HCT116 (cell line): ENCODE data around the gene RBM47. TPM values are rescaled to one million over a fixed set of nuclear protein-coding genes. Genes with fewer than 3 reads are reported as not detected.

ENCODE experiments used
- ATAC-seq: fragments of 200-7000 bp; cut with Tn5 transposase; 2 replicates; pipeline ENCODE4 v1.9.1; 2020; ENCODE audit warnings: mild to moderate bottlenecking, moderate library complexity
- BruUV-seq: library from RNA; stranded (reverse); fragments of 400-500 nt; replicated peaks from 2 replicates; lab custom pipeline; 2021; lab: Mats Ljungman, UMichigan
- CTCF ChIA-PET: fragments of 300-600 bp; sonication (Branson Sonifier 250); formaldehyde crosslinking; loops from one replicate; lab custom pipeline; 2021; ENCODE audit warnings: antibody characterized with exemption; lab: Charles Lee
- POLR2A ChIA-PET: fragments of 300-600, 350-600 bp; sonication (Branson Sonifier 250); formaldehyde crosslinking; loops from one replicate; lab custom pipeline; 2021; ENCODE audit warnings: antibody characterized with exemption; lab: Charles Lee
- RAD21 ChIA-PET, 2 experiments: fragments of 300-600 bp; sonication (Branson Sonifier 250); formaldehyde crosslinking; loops; one replicate each; lab custom pipeline; 2023; ENCODE audit warnings: low total read pairs in 2 of 2; ENCODE audit not compliant: uncharacterized antibody in 2 of 2, unreplicated experiment in 2 of 2, low non-redundant PET in 1 of 2; lab: Charles Lee
- DNase-seq: peaks from one replicate; pipeline ENCODE4 v3.0.0-alpha.2; 2010; ENCODE audit warnings: low read depth, low spot score
- H2AFZ ChIP-seq: fragments of 200-600 bp; shearing (Covaris generic), sonication (generic); 2 replicates; pipeline ENCODE4 v1.6.1; 2017; ENCODE audit warnings: low read depth, mixed run types, mixed read lengths, antibody characterized with exemption, low read length; ENCODE audit not compliant: poor library complexity, severe bottlenecking
- H3K27ac ChIP-seq: 2 replicates; pipeline ENCODE4 v1.5.1; 2012; ENCODE audit warnings: low read depth, low read length
- H3K27me3 ChIP-seq: fragments of 200-600 bp; sonication (generic); 2 replicates; pipeline ENCODE4 v1.6.1; 2016; ENCODE audit warnings: mixed run types, low read length, mixed read lengths; ENCODE audit not compliant: insufficient read depth
- H3K36me3 ChIP-seq, 2 experiments: fragments of 200-500 bp in 1 of 2; fragments of 200-600 bp in 1 of 2; sonication (Bioruptor generic) in 1 of 2; sonication (generic) in 1 of 2; 2 replicates each; pipeline versions ENCODE4 v1.5.1 to v1.6.1; 2014 to 2016; ENCODE audit warnings: low read length in 2 of 2, inconsistent platforms in 1 of 2, mixed read lengths in 1 of 2, mixed run types in 1 of 2; ENCODE audit not compliant: insufficient read depth in 2 of 2, control insufficient read depth in 1 of 2
- H3K4me1 ChIP-seq, 2 experiments: fragments of 200-600 bp in 1 of 2; sonication (generic) in 1 of 2; 2 replicates each; pipeline versions ENCODE4 v1.5.1 to v1.6.1; 2012 to 2017; ENCODE audit warnings: low read length in 2 of 2, inconsistent platforms in 1 of 2, mild to moderate bottlenecking in 1 of 2, mixed read lengths in 1 of 2, mixed run types in 1 of 2, moderate library complexity in 1 of 2; ENCODE audit not compliant: insufficient read depth in 2 of 2, control insufficient read depth in 1 of 2
- H3K4me2 ChIP-seq: fragments of 200-600 bp; sonication (generic); 2 replicates; pipeline ENCODE4 v1.6.1; 2017; ENCODE audit warnings: mixed run types, low read length, mixed read lengths
- H3K4me3 ChIP-seq, 2 experiments: fragments of 200-600 bp in 1 of 2; sonication (generic) in 1 of 2; replicated peaks in 1 of 2; 2 replicates each; pipeline ENCODE4 v1.5.1; 2011 to 2016; ENCODE audit warnings: low read length in 2 of 2, control low read depth in 1 of 2, low read depth in 1 of 2, mild to moderate bottlenecking in 1 of 2, mixed read lengths in 1 of 2, mixed run types in 1 of 2
- H3K79me2 ChIP-seq: fragments of 200-600 bp; sonication (generic); 2 replicates; pipeline ENCODE4 v1.6.1; 2017; ENCODE audit warnings: mild to moderate bottlenecking, mixed run types, low read length, moderate library complexity, mixed read lengths; ENCODE audit not compliant: insufficient read depth
- H3K9ac ChIP-seq: fragments of 200-600 bp; sonication (generic); 2 replicates; pipeline ENCODE4 v1.6.1; 2016; ENCODE audit warnings: low read length, mixed read lengths
- H3K9me2 ChIP-seq: fragments of 200-600 bp; sonication (generic), shearing (Covaris generic); 2 replicates; pipeline ENCODE4 v1.6.1; 2017; ENCODE audit warnings: mixed run types, mild to moderate bottlenecking, moderate library complexity; ENCODE audit not compliant: insufficient read depth
- H3K9me3 ChIP-seq, 2 experiments: fragments of 200-500 bp in 1 of 2; fragments of 200-600 bp in 1 of 2; sonication (Bioruptor generic) in 1 of 2; sonication (generic) in 1 of 2; 2 replicates each; pipeline ENCODE4 v1.6.1; 2014 to 2017; ENCODE audit warnings: low read length in 2 of 2, mixed read lengths in 2 of 2, inconsistent platforms in 1 of 2, low read depth in 1 of 2, mild to moderate bottlenecking in 1 of 2, mixed run types in 1 of 2, moderate library complexity in 1 of 2; ENCODE audit not compliant: control insufficient read depth in 1 of 2, insufficient read depth in 1 of 2
- H4K20me1 ChIP-seq: fragments of 200-600 bp; sonication (generic), shearing (Covaris generic); 2 replicates; pipeline ENCODE4 v1.6.1; 2017; ENCODE audit warnings: mixed run types, mild to moderate bottlenecking, moderate library complexity; ENCODE audit not compliant: insufficient read depth
- CEBPB ChIP-seq: IDR thresholded peaks from 2 replicates; pipeline ENCODE4 v1.6.1; 2012; ENCODE audit warnings: low read depth
- CTCF ChIP-seq, 3 experiments: fragments of 200-600 bp in 1 of 3; sonication (generic) in 1 of 3; IDR thresholded peaks in 2 of 3; conservative IDR thresholded peaks in 1 of 3; 2 replicates each; pipeline ENCODE4 v1.5.1; 2012 to 2017; ENCODE audit warnings: low read depth in 2 of 3, low read length in 2 of 3, antibody characterized with exemption in 1 of 3, borderline replicate concordance in 1 of 3, control low read depth in 1 of 3, mild to moderate bottlenecking in 1 of 3, mixed read lengths in 1 of 3, mixed run types in 1 of 3, moderate library complexity in 1 of 3; ENCODE audit not compliant: insufficient read depth in 1 of 3
- EGR1 ChIP-seq: IDR thresholded peaks from 2 replicates; pipeline ENCODE4 v1.6.1; 2012; ENCODE audit warnings: low read depth
- EZH2 ChIP-seq: fragments of 200-600 bp; sonication (generic); IDR thresholded peaks from 2 replicates; pipeline ENCODE4 v1.6.1; 2017; ENCODE audit warnings: antibody characterized with exemption, mixed run types
- EZH2phosphoT487 ChIP-seq: fragments of 200-600 bp; IDR thresholded peaks from 2 replicates; pipeline ENCODE4 v1.6.1; 2018; ENCODE audit warnings: antibody characterized with exemption, borderline replicate concordance
- FOSL1 ChIP-seq: IDR thresholded peaks from 2 replicates; pipeline ENCODE4 v1.6.1; 2012; ENCODE audit warnings: low read depth
- POLR2A ChIP-seq: IDR thresholded peaks from 2 replicates; pipeline ENCODE4 v1.7.0; 2011; ENCODE audit warnings: borderline replicate concordance; ENCODE audit not compliant: insufficient read depth, insufficient read length; ENCODE audit errors: extremely low read depth
- POLR2AphosphoS5 ChIP-seq: IDR thresholded peaks from 2 replicates; pipeline ENCODE4 v1.6.1; 2011; ENCODE audit warnings: mild to moderate bottlenecking, low read depth, low read length, moderate library complexity
- RAD21 ChIP-seq: IDR thresholded peaks from 2 replicates; pipeline ENCODE4 v1.6.1; 2012; ENCODE audit warnings: low read depth, mild to moderate bottlenecking
- SIN3A ChIP-seq: IDR thresholded peaks from 2 replicates; pipeline ENCODE4 v1.6.1; 2012; ENCODE audit warnings: low read depth
- SP1 ChIP-seq: IDR thresholded peaks from 2 replicates; pipeline ENCODE4 v1.6.1; 2012; ENCODE audit warnings: low read depth
- SRF ChIP-seq: IDR thresholded peaks from 2 replicates; pipeline ENCODE4 v1.6.1; 2012; ENCODE audit warnings: low read depth
- YY1 ChIP-seq: IDR thresholded peaks from 2 replicates; pipeline ENCODE4 v1.6.1; 2011; ENCODE audit warnings: low read length, low read depth, moderate library complexity, mild to moderate bottlenecking; ENCODE audit not compliant: insufficient replicate concordance; ENCODE audit errors: extremely low read depth
- ZBTB33 ChIP-seq: IDR thresholded peaks from 2 replicates; pipeline ENCODE4 v1.6.1; 2011; ENCODE audit warnings: mild to moderate bottlenecking, low read length, moderate library complexity; ENCODE audit not compliant: insufficient replicate concordance; ENCODE audit errors: extremely low read depth
- ZFX ChIP-seq: fragments of 450-650 bp; IDR thresholded peaks from 2 replicates; pipeline ENCODE4 v1.6.1; 2017
- intact Hi-C: fragments of 100-400 bp; cut with micrococcal nuclease; formaldehyde crosslinking; loops from 2 replicates; pipeline ENCODE4 v1.10.0; 2022
- total RNA-seq: library from RNA; stranded (reverse); gene quantifications from one replicate; pipeline ENCODE4 v1.2.1, GENCODE V29; 2021; ENCODE audit not compliant: unreplicated experiment

RBM47 gene
- total RNA-seq, 1 experiment from 2014 or later = 22.2 TPM

- CTCF ChIA-PET = no interaction called here
- Histone ChIP-seq H3K27me3 (no peaks in the 10 kb centered on the region), H4K20me1 (no peaks in the 10 kb centered on the region), H3K4me2 (no peak overlapping the region), H3K4me3 (no peak overlapping the region), H3K9me3 (no peaks in the 10 kb centered on the region), H3K9me2 (no peaks in the 10 kb centered on the region), H3K36me3 (no peaks in the 10 kb centered on the region), H3K79me2 (no peaks in the 10 kb centered on the region), H3K27ac (no peak overlapping the region), H2AFZ (no peak overlapping the region), H3K9ac (no peak overlapping the region), H3K4me1 (peaks cover 17 to 21% of the 10 kb centered on the region in 2 experiments)
- intact Hi-C loops = no loop called here
- ATAC-seq = no peak
- no peak for DNase-seq
- no TSS peak for BruUV-seq
- RAD21 ChIA-PET = no interaction called here
- POLR2A ChIA-PET = no interaction called here
- TF ChIP-seq EZH2phosphoT487 = no peak
- TF ChIP-seq YY1 = no peak
- TF ChIP-seq POLR2AphosphoS5 = no peak
- TF ChIP-seq SP1 = no peak
- TF ChIP-seq RAD21 = no peak
- no peak for TF ChIP-seq SRF
- TF ChIP-seq POLR2A = no peak
- TF ChIP-seq CEBPB = no peak
- TF ChIP-seq CTCF (IDR thresholded peaks at IDR 0.05 in 2 of 3, conservative IDR thresholded peaks at IDR 0.05 in 1 of 3; ENCODE audit: borderline replicate concordance in 1 of 3, insufficient read depth in 1 of 3, low read depth in 2 of 3, low read length in 2 of 3) = no peak
- TF ChIP-seq ZBTB33 = no peak
- no peak for TF ChIP-seq EGR1
- no peak for TF ChIP-seq SIN3A
- no peak for TF ChIP-seq EZH2
- no peak for TF ChIP-seq FOSL1
- no peak for TF ChIP-seq ZFX
Observed at GRCh38 chr4:40524366-40525041, 105.2 kb downstream of the RBM47 start.
